Measurements from ENCODE around the gene GARIN3.

DNA sequence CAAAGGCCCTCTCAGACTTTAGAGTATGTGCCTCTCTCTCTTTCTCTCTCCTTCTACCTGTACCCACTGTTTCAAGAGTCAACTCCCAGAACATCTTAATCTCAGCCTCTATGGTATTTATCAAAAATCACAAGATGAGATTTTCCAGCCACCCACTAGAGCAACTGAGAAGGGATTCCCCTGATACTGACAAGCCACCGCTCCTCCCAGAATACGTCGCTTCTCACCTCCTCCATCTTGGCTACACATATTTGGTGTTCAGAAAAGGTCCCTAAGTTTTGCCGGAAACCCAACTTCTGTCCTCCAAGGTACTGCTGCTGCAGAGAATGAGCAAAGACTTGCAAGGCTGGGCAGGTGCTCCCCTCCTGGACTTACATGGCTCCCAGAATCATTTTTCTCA lies 6.1 kb downstream of the GARIN3 start:
- TF ChIP-seq POLR2AphosphoS5 (IDR thresholded peaks at IDR 0.05; ENCODE audit: low read depth, low read length) (no peak), SIN3A (IDR thresholded peaks at IDR 0.05; ENCODE audit: borderline replicate concordance, insufficient read depth, low read depth, low read length) (no peak)
- TF ChIP-seq, protein P1, sequence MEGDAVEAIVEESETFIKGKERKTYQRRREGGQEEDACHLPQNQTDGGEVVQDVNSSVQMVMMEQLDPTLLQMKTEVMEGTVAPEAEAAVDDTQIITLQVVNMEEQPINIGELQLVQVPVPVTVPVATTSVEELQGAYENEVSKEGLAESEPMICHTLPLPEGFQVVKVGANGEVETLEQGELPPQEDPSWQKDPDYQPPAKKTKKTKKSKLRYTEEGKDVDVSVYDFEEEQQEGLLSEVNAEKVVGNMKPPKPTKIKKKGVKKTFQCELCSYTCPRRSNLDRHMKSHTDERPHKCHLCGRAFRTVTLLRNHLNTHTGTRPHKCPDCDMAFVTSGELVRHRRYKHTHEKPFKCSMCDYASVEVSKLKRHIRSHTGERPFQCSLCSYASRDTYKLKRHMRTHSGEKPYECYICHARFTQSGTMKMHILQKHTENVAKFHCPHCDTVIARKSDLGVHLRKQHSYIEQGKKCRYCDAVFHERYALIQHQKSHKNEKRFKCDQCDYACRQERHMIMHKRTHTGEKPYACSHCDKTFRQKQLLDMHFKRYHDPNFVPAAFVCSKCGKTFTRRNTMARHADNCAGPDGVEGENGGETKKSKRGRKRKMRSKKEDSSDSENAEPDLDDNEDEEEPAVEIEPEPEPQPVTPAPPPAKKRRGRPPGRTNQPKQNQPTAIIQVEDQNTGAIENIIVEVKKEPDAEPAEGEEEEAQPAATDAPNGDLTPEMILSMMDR (IDR thresholded peaks at IDR 0.05), result no peak
- TF ChIP-seq, protein P2, sequence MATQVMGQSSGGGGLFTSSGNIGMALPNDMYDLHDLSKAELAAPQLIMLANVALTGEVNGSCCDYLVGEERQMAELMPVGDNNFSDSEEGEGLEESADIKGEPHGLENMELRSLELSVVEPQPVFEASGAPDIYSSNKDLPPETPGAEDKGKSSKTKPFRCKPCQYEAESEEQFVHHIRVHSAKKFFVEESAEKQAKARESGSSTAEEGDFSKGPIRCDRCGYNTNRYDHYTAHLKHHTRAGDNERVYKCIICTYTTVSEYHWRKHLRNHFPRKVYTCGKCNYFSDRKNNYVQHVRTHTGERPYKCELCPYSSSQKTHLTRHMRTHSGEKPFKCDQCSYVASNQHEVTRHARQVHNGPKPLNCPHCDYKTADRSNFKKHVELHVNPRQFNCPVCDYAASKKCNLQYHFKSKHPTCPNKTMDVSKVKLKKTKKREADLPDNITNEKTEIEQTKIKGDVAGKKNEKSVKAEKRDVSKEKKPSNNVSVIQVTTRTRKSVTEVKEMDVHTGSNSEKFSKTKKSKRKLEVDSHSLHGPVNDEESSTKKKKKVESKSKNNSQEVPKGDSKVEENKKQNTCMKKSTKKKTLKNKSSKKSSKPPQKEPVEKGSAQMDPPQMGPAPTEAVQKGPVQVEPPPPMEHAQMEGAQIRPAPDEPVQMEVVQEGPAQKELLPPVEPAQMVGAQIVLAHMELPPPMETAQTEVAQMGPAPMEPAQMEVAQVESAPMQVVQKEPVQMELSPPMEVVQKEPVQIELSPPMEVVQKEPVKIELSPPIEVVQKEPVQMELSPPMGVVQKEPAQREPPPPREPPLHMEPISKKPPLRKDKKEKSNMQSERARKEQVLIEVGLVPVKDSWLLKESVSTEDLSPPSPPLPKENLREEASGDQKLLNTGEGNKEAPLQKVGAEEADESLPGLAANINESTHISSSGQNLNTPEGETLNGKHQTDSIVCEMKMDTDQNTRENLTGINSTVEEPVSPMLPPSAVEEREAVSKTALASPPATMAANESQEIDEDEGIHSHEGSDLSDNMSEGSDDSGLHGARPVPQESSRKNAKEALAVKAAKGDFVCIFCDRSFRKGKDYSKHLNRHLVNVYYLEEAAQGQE (IDR thresholded peaks at IDR 0.05; ENCODE audit: insufficient read depth in 1 of 2, low read depth in 2 of 2, low read length in 1 of 2), result no peak
